GM12873 (cell line): ENCODE measurements around the gene PRKCA.

Experiments
- CTCF ChIP-seq: IDR thresholded peaks from 2 replicates; pipeline ENCODE4 v1.5.1; 2012; ENCODE audit warnings: low read depth, mild to moderate bottlenecking, moderate library complexity, low read length, control low read depth; ENCODE audit not compliant: insufficient read depth; ENCODE audit errors: missing control alignments

PRKCA gene

GRCh38 chr17:66830451-66830850 is 528.0 kb downstream of the PRKCA start:
- TF ChIP-seq CTCF, result no peak

- TF ChIP-seq CTCF, result no peak
Observed at GRCh38 chr17:66831383-66832210, 529.2 kb downstream of the PRKCA start.

- TF ChIP-seq CTCF, result no peak
Observed at GRCh38 chr17:66833201-66833600, 530.8 kb downstream of the PRKCA start.

- TF ChIP-seq CTCF, result no peak
Observed at GRCh38 chr17:66834426-66834918, 532.1 kb downstream of the PRKCA start.

GRCh38 chr17:66834919-66835454 is 532.6 kb downstream of the PRKCA start, which contains the start of gene CACNG5:
Gene CACNG5, plus strand, starts transcription at chr17:66835117. Its CDS starts 42,216 bp downstream, at chr17:66877333.
- TF ChIP-seq CTCF, result no peak

- no peak for TF ChIP-seq CTCF
Observed at GRCh38 chr17:66835476-66835875, 533.1 kb downstream of the PRKCA start.
